HFF-Myc (cell line): ENCODE data around the gene RUNX1.
A peak's percentile ranks its signal among the peaks of the same experiment; 100 is the strongest.

Experiments
- DNase-seq: peaks from one replicate; pipeline ENCODE4 v3.0.0-alpha.2; 2011; ENCODE audit warnings: low read depth; ENCODE audit errors: extremely low read depth
- H3K4me3 ChIP-seq: replicated peaks from 2 replicates; pipeline ENCODE4 v1.5.1; 2011; ENCODE audit warnings: low read depth, mild to moderate bottlenecking, control low read depth, low read length
- TF ChIP-seq, protein P1 (sequence below): IDR thresholded peaks from 2 replicates; pipeline ENCODE4 v1.5.1; 2012; ENCODE audit warnings: mild to moderate bottlenecking, low read depth, low read length, control low read depth; ENCODE audit errors: missing control alignments

The RUNX1 gene

DNA sequence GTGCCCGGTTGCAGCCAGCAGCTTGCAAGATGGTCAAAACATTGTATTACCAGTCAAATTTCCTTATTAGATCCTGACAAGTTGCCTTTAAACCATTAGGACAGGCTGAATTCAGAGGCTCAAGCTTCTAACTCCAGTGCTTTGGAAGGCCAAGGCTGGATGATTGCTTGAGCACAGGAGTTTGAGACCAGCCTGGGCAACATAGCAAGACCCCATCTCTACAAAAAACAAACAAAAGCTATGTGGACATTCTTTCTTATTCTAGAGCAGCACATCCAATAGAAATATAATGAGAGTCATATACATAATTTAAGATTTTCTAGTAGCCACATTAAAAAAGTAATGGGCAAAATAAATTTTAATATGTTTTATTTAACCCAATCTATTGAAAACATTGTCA lies 149.3 kb downstream of the RUNX1 start:
- TF ChIP-seq, protein P1, sequence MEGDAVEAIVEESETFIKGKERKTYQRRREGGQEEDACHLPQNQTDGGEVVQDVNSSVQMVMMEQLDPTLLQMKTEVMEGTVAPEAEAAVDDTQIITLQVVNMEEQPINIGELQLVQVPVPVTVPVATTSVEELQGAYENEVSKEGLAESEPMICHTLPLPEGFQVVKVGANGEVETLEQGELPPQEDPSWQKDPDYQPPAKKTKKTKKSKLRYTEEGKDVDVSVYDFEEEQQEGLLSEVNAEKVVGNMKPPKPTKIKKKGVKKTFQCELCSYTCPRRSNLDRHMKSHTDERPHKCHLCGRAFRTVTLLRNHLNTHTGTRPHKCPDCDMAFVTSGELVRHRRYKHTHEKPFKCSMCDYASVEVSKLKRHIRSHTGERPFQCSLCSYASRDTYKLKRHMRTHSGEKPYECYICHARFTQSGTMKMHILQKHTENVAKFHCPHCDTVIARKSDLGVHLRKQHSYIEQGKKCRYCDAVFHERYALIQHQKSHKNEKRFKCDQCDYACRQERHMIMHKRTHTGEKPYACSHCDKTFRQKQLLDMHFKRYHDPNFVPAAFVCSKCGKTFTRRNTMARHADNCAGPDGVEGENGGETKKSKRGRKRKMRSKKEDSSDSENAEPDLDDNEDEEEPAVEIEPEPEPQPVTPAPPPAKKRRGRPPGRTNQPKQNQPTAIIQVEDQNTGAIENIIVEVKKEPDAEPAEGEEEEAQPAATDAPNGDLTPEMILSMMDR, result no peak
- H3K4me3 ChIP-seq, result no peak overlapping the region
- DNase-seq, result no peak

DNA sequence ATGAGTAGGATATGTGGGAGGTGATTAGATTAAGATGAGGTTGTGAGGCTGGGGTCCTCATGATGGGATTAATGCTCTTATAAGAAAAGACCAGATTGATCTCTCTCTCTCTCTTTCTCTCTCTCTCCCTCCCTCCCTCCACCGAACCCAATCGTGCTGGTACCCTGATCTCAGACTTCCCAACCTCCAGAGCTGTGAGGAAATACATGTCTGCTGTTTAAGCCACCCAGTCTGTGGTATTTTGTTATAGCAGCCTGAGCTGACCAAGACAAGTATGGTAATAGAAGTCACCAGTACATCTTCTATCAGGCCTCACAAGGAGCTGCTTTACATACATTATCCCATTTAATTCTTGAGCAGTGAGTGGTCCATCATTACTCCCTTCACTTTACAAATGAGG lies 149.8 kb downstream of the RUNX1 start:
- no peak overlapping the region for H3K4me3 ChIP-seq
- TF ChIP-seq, protein P1, result no peak

GRCh38 chr21:34897828-34898227 lies 151.3 kb downstream of the RUNX1 start:
- no peak for DNase-seq
- no peak overlapping the region for H3K4me3 ChIP-seq
- TF ChIP-seq, protein P1, result no peak

More for the DNA sequence above, 149.8 kb downstream of the RUNX1 start:
- no peak for DNase-seq

DNA sequence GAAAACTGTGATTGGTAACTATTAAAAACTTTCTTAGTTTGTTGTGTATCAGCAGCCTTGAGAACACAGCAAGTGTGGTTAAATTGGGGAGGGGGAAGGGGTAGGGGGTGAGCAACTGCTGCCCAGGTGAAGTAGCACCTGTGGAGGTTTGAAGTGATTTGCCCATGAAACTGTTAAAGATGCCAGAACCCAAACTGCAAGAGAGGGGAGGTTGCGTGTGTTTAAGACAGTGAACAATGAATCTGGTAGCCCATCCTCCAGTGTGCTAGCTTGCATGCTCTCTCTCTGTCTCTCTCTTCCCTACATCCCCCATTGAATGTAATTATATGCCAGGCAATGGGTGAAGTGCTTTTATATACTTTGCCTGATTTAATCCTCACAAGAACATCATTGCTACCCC lies 154.7 kb downstream of the RUNX1 start:
- TF ChIP-seq, protein P1, result no peak
- no peak for DNase-seq
- no peak overlapping the region for H3K4me3 ChIP-seq

GRCh38 chr21:34892209-34892608 lies 156.9 kb downstream of the RUNX1 start:
- H3K4me3 ChIP-seq, result no peak overlapping the region
- TF ChIP-seq, protein P1, result no peak
- DNase-seq, result no peak

- no peak for DNase-seq
- H3K4me3 ChIP-seq, result peak overlapping the region; percentile 64
- TF ChIP-seq, protein P1, result no peak
Observed at GRCh38 chr21:34891613-34891943, 157.5 kb downstream of the RUNX1 start.
